WTC11 (cell line): Measurements from ENCODE around the gene LSM12. TPM values are rescaled to one million over a fixed set of nuclear protein-coding genes. Genes with fewer than 3 reads are reported as not detected.
A peak's percentile ranks its signal among the peaks of the same experiment; 100 is the strongest.

Source experiments
- ATAC-seq: fragments of 200-7000 bp; cut with Tn5 transposase; 2 replicates; pipeline ENCODE4 v1.10.0; 2021; ENCODE audit warnings: mild to moderate bottlenecking, moderate library complexity
- CTCF ChIA-PET: fragments of 300-600 bp; sonication (Branson Sonifier 250); formaldehyde crosslinking; loops from one replicate; lab custom pipeline; 2021; ENCODE audit warnings: antibody characterized with exemption; lab: Charles Lee
- POLR2A ChIA-PET: fragments of 350-600 bp; sonication (Branson Sonifier 250); formaldehyde crosslinking; loops from one replicate; lab custom pipeline; 2021; ENCODE audit warnings: antibody characterized with exemption; lab: Charles Lee
- DNase-seq: peaks from one replicate; pipeline ENCODE4 v3.0.0; 2021; ENCODE audit warnings: low spot score
- H3K27ac Mint-ChIP-seq: 2 replicates; pipeline ENCODE4 v1.8.0; 2021; ENCODE audit warnings: mixed read lengths
- H3K27me3 Mint-ChIP-seq: 2 replicates; pipeline ENCODE4 v1.8.0; 2021; ENCODE audit warnings: low read depth, mild to moderate bottlenecking, moderate library complexity, mixed read lengths
- H3K36me3 Mint-ChIP-seq: 2 replicates; pipeline ENCODE4 v1.8.0; 2021; ENCODE audit warnings: mixed read lengths
- H3K4me1 Mint-ChIP-seq: 2 replicates; pipeline ENCODE4 v1.8.0; 2022; ENCODE audit warnings: mixed read lengths
- H3K4me3 Mint-ChIP-seq: 2 replicates; pipeline ENCODE4 v1.8.0; 2021; ENCODE audit warnings: mild to moderate bottlenecking, moderate library complexity, mixed read lengths
- H3K9me3 Mint-ChIP-seq: 2 replicates; pipeline ENCODE4 v1.8.0; 2021; ENCODE audit warnings: mixed read lengths
- ESRRA ChIP-seq: sonication (generic); formaldehyde crosslinking; IDR thresholded peaks from 2 replicates; pipeline ENCODE4 v1.8.1; 2022; ENCODE audit warnings: mild to moderate bottlenecking, missing genetic modification reagents, borderline replicate concordance
- FOXJ3 ChIP-seq: sonication (generic); formaldehyde crosslinking; IDR thresholded peaks from 2 replicates; pipeline ENCODE4 v1.9.0; 2021; ENCODE audit warnings: missing genetic modification reagents, mild to moderate bottlenecking, borderline replicate concordance
- JUN ChIP-seq: sonication (generic); formaldehyde crosslinking; IDR thresholded peaks from 2 replicates; pipeline ENCODE4 v1.8.0; 2023; ENCODE audit warnings: mild to moderate bottlenecking, missing genetic modification reagents
- MXD4 ChIP-seq: fragments of 250-450 bp; sonication (Bioruptor Pico); IDR thresholded peaks from 2 replicates; pipeline ENCODE4 v1.8.0; 2021; ENCODE audit warnings: mild to moderate bottlenecking, moderate library complexity, borderline replicate concordance
- NR2C2 ChIP-seq: sonication (generic); formaldehyde crosslinking; IDR thresholded peaks from 2 replicates; pipeline ENCODE4 v1.8.0; 2022; ENCODE audit warnings: mild to moderate bottlenecking, missing genetic modification reagents
- NR3C1 ChIP-seq: sonication (generic); formaldehyde crosslinking; conservative IDR thresholded peaks from 2 replicates; pipeline ENCODE4 v1.8.1; 2023; ENCODE audit warnings: low read depth, mild to moderate bottlenecking, missing genetic modification reagents
- RORB ChIP-seq: fragments of 250-450 bp; sonication (Bioruptor Pico); IDR thresholded peaks from 2 replicates; pipeline ENCODE4 v1.9.0; 2021; ENCODE audit warnings: mild to moderate bottlenecking
- SP1 ChIP-seq: sonication (generic); formaldehyde crosslinking; conservative IDR thresholded peaks from 2 replicates; pipeline ENCODE4 v1.8.1; 2022; ENCODE audit warnings: missing genetic modification reagents
- ZBTB21 ChIP-seq: sonication (generic); formaldehyde crosslinking; IDR thresholded peaks from 2 replicates; pipeline ENCODE4 v1.8.1; 2023; ENCODE audit warnings: mild to moderate bottlenecking, missing genetic modification reagents, borderline replicate concordance
- ZNF121 ChIP-seq: sonication (generic); formaldehyde crosslinking; IDR thresholded peaks from 2 replicates; pipeline ENCODE4 v1.8.0; 2023; ENCODE audit warnings: missing genetic modification reagents
- ZNF423 ChIP-seq: fragments of 250-450 bp; sonication (Bioruptor Pico); IDR thresholded peaks from 2 replicates; pipeline ENCODE4 v2.1.2; 2022; ENCODE audit warnings: mild to moderate bottlenecking, moderate library complexity
- total RNA-seq: library from RNA; stranded (reverse); gene quantifications from 3 replicates; pipeline ENCODE4 v1.2.3, GENCODE V29; 2021
- TF ChIP-seq, protein P1 (sequence below): sonication (generic); formaldehyde crosslinking; IDR thresholded peaks from 2 replicates; pipeline ENCODE4 v1.8.0; 2022; ENCODE audit warnings: mild to moderate bottlenecking, missing genetic modification reagents
- TF ChIP-seq, protein P2 (sequence below): sonication (generic); formaldehyde crosslinking; IDR thresholded peaks from 2 replicates; pipeline ENCODE4 v1.8.1; 2022; ENCODE audit warnings: mild to moderate bottlenecking, moderate library complexity, missing genetic modification reagents
- TF ChIP-seq, protein P3 (sequence below): sonication (generic); formaldehyde crosslinking; IDR thresholded peaks from 2 replicates; pipeline ENCODE4 v1.8.0; 2023; ENCODE audit warnings: mild to moderate bottlenecking, missing genetic modification reagents
- TF ChIP-seq, protein P4 (sequence below): sonication (generic); formaldehyde crosslinking; IDR thresholded peaks from 2 replicates; pipeline ENCODE4 v1.8.1; 2023; ENCODE audit warnings: mild to moderate bottlenecking, missing genetic modification reagents, borderline replicate concordance
- TF ChIP-seq, protein P5 (sequence below): fragments of 200-600 bp; IDR thresholded peaks from 2 replicates; pipeline ENCODE4 v1.8.0; 2022; ENCODE audit warnings: antibody characterized with exemption
- TF ChIP-seq, protein P6 (sequence below): sonication (generic); formaldehyde crosslinking; conservative IDR thresholded peaks from 2 replicates; pipeline ENCODE4 v1.8.1; 2022; ENCODE audit warnings: mild to moderate bottlenecking, missing genetic modification reagents
- TF ChIP-seq, protein P7 (sequence below): sonication (generic); formaldehyde crosslinking; IDR thresholded peaks from 2 replicates; pipeline ENCODE4 v1.8.0; 2022; ENCODE audit warnings: mild to moderate bottlenecking, missing genetic modification reagents
- TF ChIP-seq, protein P8 (sequence below): fragments of 250-450 bp; sonication (Bioruptor Pico); IDR thresholded peaks from 2 replicates; pipeline ENCODE4 v1.9.0; 2021; ENCODE audit warnings: mild to moderate bottlenecking
- TF ChIP-seq, protein P9 (sequence below): sonication (generic); formaldehyde crosslinking; IDR thresholded peaks from 2 replicates; pipeline ENCODE4 v1.8.1; 2023; ENCODE audit warnings: mild to moderate bottlenecking, missing genetic modification reagents

Gene LSM12
- total RNA-seq, 1 experiment from 2014 or later = 102 TPM

DNA sequence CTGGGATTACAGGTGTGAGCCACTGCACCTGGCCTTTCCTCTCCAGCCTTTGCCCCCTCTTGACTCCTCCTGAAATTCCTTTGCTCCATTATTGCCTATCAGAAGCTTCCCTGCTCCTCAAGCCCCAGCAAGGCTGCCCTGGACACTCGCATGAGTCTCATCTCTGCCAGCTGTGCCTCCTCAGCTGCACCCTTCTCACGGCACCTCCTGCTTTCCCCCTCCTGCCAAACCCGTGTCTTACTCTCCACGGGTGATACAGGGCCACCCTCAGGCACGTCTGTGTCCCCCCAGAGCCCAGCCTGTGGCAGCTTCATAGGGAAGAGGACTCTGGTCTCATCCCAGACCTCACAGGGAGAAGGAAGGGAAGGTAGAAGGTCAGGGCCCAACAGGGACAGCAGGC is 19.4 kb upstream of the LSM12 start (continued):
- TF ChIP-seq, protein P1, sequence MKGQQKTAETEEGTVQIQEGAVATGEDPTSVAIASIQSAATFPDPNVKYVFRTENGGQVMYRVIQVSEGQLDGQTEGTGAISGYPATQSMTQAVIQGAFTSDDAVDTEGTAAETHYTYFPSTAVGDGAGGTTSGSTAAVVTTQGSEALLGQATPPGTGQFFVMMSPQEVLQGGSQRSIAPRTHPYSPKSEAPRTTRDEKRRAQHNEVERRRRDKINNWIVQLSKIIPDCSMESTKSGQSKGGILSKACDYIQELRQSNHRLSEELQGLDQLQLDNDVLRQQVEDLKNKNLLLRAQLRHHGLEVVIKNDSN (CRISPR knock-in tag) = no peak
- TF ChIP-seq RORB = no peak
- no peak for TF ChIP-seq JUN (CRISPR knock-in tag)

DNA sequence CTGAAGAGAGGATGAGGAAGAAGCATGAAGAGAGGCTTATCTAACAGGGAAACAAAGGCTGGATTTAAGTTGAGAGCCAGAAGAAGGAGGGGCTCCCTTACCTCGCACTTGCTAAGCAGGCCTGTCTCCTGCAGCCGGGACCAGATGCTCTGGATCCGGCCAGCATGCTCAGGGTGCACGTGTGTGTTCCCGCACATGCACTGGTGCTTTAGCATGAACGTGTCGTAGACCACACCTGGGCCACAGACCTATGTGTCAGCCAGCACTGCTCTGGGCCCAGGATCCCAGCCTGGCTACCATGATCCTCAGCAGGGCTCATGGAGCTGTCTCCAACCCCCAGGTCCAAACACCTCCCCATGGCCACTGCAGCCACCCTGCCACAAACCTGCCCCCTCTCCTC is 18.4 kb upstream of the LSM12 start:
- no peaks in the 10 kb centered on the region for H3K27me3 Mint-ChIP-seq
- no peak overlapping the region for H3K4me3 Mint-ChIP-seq
- DNase-seq (no peak), ATAC-seq (no peak)
- TF ChIP-seq, protein P2, sequence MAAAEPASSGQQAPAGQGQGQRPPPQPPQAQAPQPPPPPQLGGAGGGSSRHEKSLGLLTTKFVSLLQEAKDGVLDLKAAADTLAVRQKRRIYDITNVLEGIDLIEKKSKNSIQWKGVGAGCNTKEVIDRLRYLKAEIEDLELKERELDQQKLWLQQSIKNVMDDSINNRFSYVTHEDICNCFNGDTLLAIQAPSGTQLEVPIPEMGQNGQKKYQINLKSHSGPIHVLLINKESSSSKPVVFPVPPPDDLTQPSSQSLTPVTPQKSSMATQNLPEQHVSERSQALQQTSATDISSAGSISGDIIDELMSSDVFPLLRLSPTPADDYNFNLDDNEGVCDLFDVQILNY (CRISPR knock-in tag) = no peak
- TF ChIP-seq, protein P3, sequence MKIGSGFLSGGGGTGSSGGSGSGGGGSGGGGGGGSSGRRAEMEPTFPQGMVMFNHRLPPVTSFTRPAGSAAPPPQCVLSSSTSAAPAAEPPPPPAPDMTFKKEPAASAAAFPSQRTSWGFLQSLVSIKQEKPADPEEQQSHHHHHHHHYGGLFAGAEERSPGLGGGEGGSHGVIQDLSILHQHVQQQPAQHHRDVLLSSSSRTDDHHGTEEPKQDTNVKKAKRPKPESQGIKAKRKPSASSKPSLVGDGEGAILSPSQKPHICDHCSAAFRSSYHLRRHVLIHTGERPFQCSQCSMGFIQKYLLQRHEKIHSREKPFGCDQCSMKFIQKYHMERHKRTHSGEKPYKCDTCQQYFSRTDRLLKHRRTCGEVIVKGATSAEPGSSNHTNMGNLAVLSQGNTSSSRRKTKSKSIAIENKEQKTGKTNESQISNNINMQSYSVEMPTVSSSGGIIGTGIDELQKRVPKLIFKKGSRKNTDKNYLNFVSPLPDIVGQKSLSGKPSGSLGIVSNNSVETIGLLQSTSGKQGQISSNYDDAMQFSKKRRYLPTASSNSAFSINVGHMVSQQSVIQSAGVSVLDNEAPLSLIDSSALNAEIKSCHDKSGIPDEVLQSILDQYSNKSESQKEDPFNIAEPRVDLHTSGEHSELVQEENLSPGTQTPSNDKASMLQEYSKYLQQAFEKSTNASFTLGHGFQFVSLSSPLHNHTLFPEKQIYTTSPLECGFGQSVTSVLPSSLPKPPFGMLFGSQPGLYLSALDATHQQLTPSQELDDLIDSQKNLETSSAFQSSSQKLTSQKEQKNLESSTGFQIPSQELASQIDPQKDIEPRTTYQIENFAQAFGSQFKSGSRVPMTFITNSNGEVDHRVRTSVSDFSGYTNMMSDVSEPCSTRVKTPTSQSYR (CRISPR knock-in tag) = no peak
- TF ChIP-seq, protein P4, sequence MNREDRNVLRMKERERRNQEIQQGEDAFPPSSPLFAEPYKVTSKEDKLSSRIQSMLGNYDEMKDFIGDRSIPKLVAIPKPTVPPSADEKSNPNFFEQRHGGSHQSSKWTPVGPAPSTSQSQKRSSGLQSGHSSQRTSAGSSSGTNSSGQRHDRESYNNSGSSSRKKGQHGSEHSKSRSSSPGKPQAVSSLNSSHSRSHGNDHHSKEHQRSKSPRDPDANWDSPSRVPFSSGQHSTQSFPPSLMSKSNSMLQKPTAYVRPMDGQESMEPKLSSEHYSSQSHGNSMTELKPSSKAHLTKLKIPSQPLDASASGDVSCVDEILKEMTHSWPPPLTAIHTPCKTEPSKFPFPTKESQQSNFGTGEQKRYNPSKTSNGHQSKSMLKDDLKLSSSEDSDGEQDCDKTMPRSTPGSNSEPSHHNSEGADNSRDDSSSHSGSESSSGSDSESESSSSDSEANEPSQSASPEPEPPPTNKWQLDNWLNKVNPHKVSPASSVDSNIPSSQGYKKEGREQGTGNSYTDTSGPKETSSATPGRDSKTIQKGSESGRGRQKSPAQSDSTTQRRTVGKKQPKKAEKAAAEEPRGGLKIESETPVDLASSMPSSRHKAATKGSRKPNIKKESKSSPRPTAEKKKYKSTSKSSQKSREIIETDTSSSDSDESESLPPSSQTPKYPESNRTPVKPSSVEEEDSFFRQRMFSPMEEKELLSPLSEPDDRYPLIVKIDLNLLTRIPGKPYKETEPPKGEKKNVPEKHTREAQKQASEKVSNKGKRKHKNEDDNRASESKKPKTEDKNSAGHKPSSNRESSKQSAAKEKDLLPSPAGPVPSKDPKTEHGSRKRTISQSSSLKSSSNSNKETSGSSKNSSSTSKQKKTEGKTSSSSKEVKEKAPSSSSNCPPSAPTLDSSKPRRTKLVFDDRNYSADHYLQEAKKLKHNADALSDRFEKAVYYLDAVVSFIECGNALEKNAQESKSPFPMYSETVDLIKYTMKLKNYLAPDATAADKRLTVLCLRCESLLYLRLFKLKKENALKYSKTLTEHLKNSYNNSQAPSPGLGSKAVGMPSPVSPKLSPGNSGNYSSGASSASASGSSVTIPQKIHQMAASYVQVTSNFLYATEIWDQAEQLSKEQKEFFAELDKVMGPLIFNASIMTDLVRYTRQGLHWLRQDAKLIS = no peak
- TF ChIP-seq MXD4 (CRISPR knock-in tag) = no peak
- no peak for TF ChIP-seq ZNF423
- TF ChIP-seq SP1 (CRISPR knock-in tag) = no peak
- TF ChIP-seq FOXJ3 (CRISPR knock-in tag) = no peak
- no peak for TF ChIP-seq ESRRA
- no peak for TF ChIP-seq NR2C2 (CRISPR knock-in tag)
- TF ChIP-seq, protein P5, sequence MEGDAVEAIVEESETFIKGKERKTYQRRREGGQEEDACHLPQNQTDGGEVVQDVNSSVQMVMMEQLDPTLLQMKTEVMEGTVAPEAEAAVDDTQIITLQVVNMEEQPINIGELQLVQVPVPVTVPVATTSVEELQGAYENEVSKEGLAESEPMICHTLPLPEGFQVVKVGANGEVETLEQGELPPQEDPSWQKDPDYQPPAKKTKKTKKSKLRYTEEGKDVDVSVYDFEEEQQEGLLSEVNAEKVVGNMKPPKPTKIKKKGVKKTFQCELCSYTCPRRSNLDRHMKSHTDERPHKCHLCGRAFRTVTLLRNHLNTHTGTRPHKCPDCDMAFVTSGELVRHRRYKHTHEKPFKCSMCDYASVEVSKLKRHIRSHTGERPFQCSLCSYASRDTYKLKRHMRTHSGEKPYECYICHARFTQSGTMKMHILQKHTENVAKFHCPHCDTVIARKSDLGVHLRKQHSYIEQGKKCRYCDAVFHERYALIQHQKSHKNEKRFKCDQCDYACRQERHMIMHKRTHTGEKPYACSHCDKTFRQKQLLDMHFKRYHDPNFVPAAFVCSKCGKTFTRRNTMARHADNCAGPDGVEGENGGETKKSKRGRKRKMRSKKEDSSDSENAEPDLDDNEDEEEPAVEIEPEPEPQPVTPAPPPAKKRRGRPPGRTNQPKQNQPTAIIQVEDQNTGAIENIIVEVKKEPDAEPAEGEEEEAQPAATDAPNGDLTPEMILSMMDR = no peak
- TF ChIP-seq, protein P6, sequence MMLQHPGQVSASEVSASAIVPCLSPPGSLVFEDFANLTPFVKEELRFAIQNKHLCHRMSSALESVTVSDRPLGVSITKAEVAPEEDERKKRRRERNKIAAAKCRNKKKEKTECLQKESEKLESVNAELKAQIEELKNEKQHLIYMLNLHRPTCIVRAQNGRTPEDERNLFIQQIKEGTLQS (CRISPR knock-in tag) = no peak
- no peak for TF ChIP-seq NR3C1
- no peak for TF ChIP-seq ZBTB21 (CRISPR knock-in tag)
- TF ChIP-seq, protein P7, sequence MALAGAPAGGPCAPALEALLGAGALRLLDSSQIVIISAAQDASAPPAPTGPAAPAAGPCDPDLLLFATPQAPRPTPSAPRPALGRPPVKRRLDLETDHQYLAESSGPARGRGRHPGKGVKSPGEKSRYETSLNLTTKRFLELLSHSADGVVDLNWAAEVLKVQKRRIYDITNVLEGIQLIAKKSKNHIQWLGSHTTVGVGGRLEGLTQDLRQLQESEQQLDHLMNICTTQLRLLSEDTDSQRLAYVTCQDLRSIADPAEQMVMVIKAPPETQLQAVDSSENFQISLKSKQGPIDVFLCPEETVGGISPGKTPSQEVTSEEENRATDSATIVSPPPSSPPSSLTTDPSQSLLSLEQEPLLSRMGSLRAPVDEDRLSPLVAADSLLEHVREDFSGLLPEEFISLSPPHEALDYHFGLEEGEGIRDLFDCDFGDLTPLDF (CRISPR knock-in tag) = no peak
- TF ChIP-seq, protein P8, sequence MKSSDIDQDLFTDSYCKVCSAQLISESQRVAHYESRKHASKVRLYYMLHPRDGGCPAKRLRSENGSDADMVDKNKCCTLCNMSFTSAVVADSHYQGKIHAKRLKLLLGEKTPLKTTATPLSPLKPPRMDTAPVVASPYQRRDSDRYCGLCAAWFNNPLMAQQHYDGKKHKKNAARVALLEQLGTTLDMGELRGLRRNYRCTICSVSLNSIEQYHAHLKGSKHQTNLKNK (CRISPR knock-in tag) = no peak
- TF ChIP-seq ZNF121 (CRISPR knock-in tag) = no peak
- TF ChIP-seq, protein P9, sequence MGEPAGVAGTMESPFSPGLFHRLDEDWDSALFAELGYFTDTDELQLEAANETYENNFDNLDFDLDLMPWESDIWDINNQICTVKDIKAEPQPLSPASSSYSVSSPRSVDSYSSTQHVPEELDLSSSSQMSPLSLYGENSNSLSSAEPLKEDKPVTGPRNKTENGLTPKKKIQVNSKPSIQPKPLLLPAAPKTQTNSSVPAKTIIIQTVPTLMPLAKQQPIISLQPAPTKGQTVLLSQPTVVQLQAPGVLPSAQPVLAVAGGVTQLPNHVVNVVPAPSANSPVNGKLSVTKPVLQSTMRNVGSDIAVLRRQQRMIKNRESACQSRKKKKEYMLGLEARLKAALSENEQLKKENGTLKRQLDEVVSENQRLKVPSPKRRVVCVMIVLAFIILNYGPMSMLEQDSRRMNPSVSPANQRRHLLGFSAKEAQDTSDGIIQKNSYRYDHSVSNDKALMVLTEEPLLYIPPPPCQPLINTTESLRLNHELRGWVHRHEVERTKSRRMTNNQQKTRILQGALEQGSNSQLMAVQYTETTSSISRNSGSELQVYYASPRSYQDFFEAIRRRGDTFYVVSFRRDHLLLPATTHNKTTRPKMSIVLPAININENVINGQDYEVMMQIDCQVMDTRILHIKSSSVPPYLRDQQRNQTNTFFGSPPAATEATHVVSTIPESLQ (CRISPR knock-in tag) = no peak
- TF ChIP-seq, protein P1 (CRISPR knock-in tag) = no peak
- H3K4me1 Mint-ChIP-seq = peaks cover 27% of the 10 kb centered on the region
- peaks cover 28% of the 10 kb centered on the region for H3K36me3 Mint-ChIP-seq
- CTCF ChIA-PET = interaction anchor here (0.7 to 4.5 kb wide), 9 partner anchors 11 to 571 kb away, joined by 3 to 41 read pairs (median 6); partner anchors contain the start of genes ASB16, HDAC5 and MEIOC
- H3K9me3 Mint-ChIP-seq = no peaks in the 10 kb centered on the region
- H3K27ac Mint-ChIP-seq = peak overlapping the region; percentile 82
- POLR2A ChIA-PET = interaction anchor here (0.5 to 0.7 kb wide), 4 partner anchors 15 to 34 kb away, joined by 3 to 5 read pairs (median 4); no protein-coding TSS in a partner anchor
